HEK293 (cell line): ENCODE measurements around the gene FKBP3.

Experiments used
- ATF2 ChIP-seq: fragments of 450-650 bp; formaldehyde crosslinking; IDR thresholded peaks from 2 replicates; pipeline ENCODE4 v1.5.1; 2016; ENCODE audit warnings: missing biosample characterization, missing genetic modification characterization, low read depth
- HOXD13 ChIP-seq: sonication (generic); formaldehyde crosslinking; IDR thresholded peaks from 2 replicates; pipeline ENCODE4 v1.8.0; 2022; ENCODE audit warnings: missing genetic modification reagents, borderline replicate concordance
- KLF8 ChIP-seq: fragments of 450-650 bp; formaldehyde crosslinking; IDR thresholded peaks from 2 replicates; pipeline ENCODE4 v1.5.1; 2016; ENCODE audit warnings: missing biosample characterization, missing genetic modification characterization
- OSR2 ChIP-seq: fragments of 450-650 bp; formaldehyde crosslinking; IDR thresholded peaks from 2 replicates; pipeline ENCODE4 v1.5.1; 2016; ENCODE audit warnings: missing biosample characterization, missing genetic modification characterization
- TCF7L2 ChIP-seq: IDR thresholded peaks from 2 replicates; pipeline ENCODE4 v1.6.1; 2011; ENCODE audit warnings: low read depth, mild to moderate bottlenecking, inconsistent platforms, low read length, moderate library complexity, borderline replicate concordance
- ZBTB44 ChIP-seq: fragments of 450-650 bp; IDR thresholded peaks from 2 replicates; pipeline ENCODE4 v1.5.1; 2018; ENCODE audit warnings: missing biosample characterization, mild to moderate bottlenecking, missing genetic modification characterization
- ZBTB49 ChIP-seq: fragments of 450-650 bp; formaldehyde crosslinking; IDR thresholded peaks from 2 replicates; pipeline ENCODE4 v1.5.1; 2016; ENCODE audit warnings: missing biosample characterization, missing genetic modification characterization, low read depth
- ZBTB6 ChIP-seq: fragments of 450-650 bp; formaldehyde crosslinking; IDR thresholded peaks from 2 replicates; pipeline ENCODE4 v1.5.1; 2017; ENCODE audit warnings: missing biosample characterization, missing genetic modification characterization
- ZNF132 ChIP-seq: fragments of 450-650 bp; formaldehyde crosslinking; IDR thresholded peaks from 2 replicates; pipeline ENCODE4 v1.5.1; 2017; ENCODE audit warnings: missing biosample characterization, missing genetic modification characterization, borderline replicate concordance
- ZNF146 ChIP-seq: fragments of 450-650 bp; formaldehyde crosslinking; IDR thresholded peaks from 2 replicates; pipeline ENCODE4 v1.5.1; 2016; ENCODE audit warnings: missing biosample characterization, missing genetic modification characterization
- ZNF16 ChIP-seq: fragments of 450-650 bp; formaldehyde crosslinking; IDR thresholded peaks from 2 replicates; pipeline ENCODE4 v1.5.1; 2016; ENCODE audit warnings: low read depth, missing biosample characterization, missing genetic modification characterization
- ZNF19 ChIP-seq: fragments of 450-650 bp; formaldehyde crosslinking; IDR thresholded peaks from 2 replicates; pipeline ENCODE4; 2016; ENCODE audit warnings: missing biosample characterization, missing genetic modification characterization, low read depth
- ZNF302 ChIP-seq: fragments of 450-650 bp; formaldehyde crosslinking; IDR thresholded peaks from 2 replicates; pipeline ENCODE4 v1.5.1; 2016; ENCODE audit warnings: missing biosample characterization, missing genetic modification characterization, low read depth
- ZNF324 ChIP-seq: fragments of 450-650 bp; formaldehyde crosslinking; IDR thresholded peaks from 2 replicates; pipeline ENCODE4 v1.5.1; 2016; ENCODE audit warnings: missing biosample characterization, missing genetic modification characterization
- ZNF354C ChIP-seq: fragments of 450-650 bp; formaldehyde crosslinking; IDR thresholded peaks from 2 replicates; pipeline ENCODE4 v1.5.1; 2016; ENCODE audit warnings: missing biosample characterization, missing genetic modification characterization, low read depth, borderline replicate concordance
- ZNF37A ChIP-seq: fragments of 450-650 bp; IDR thresholded peaks from 2 replicates; pipeline ENCODE4 v1.5.1; 2018; ENCODE audit warnings: missing biosample characterization, missing genetic modification characterization
- ZNF449 ChIP-seq: fragments of 450-650 bp; formaldehyde crosslinking; IDR thresholded peaks from 2 replicates; pipeline ENCODE4 v1.5.1; 2017; ENCODE audit warnings: missing biosample characterization, mild to moderate bottlenecking, missing genetic modification characterization, moderate library complexity
- ZNF473 ChIP-seq: fragments of 450-650 bp; formaldehyde crosslinking; IDR thresholded peaks from 2 replicates; pipeline ENCODE4 v1.5.1; 2017; ENCODE audit warnings: missing biosample characterization, missing genetic modification characterization
- ZNF629 ChIP-seq: fragments of 450-650 bp; formaldehyde crosslinking; IDR thresholded peaks from 2 replicates; pipeline ENCODE4 v1.5.1; 2017; ENCODE audit warnings: missing biosample characterization, missing genetic modification characterization
- ZNF76 ChIP-seq: fragments of 450-650 bp; formaldehyde crosslinking; IDR thresholded peaks from 2 replicates; pipeline ENCODE4; 2016; ENCODE audit warnings: low read depth, missing biosample characterization, missing genetic modification characterization, borderline replicate concordance
- ZSCAN23 ChIP-seq: fragments of 450-650 bp; formaldehyde crosslinking; IDR thresholded peaks from 2 replicates; pipeline ENCODE4 v1.5.1; 2016; ENCODE audit warnings: missing biosample characterization, missing genetic modification characterization
- ZSCAN4 ChIP-seq: fragments of 450-650 bp; formaldehyde crosslinking; IDR thresholded peaks from 2 replicates; pipeline ENCODE4 v1.5.1; 2017; ENCODE audit warnings: missing biosample characterization, missing genetic modification characterization

FKBP3 gene

GRCh38 chr14:45112896-45113781 is 21.1 kb downstream of the FKBP3 start (continued):
- TF ChIP-seq ZBTB49 (tag by site-specific recombination) = no peak
- no peak for TF ChIP-seq ZNF16
- TF ChIP-seq TCF7L2 = no peak
- no peak for TF ChIP-seq ZBTB6
- no peak for TF ChIP-seq ZNF132 (tag by site-specific recombination)
- TF ChIP-seq ZNF302 (tag by site-specific recombination) = no peak
- TF ChIP-seq ZNF473 (tag by site-specific recombination) = no peak
- TF ChIP-seq OSR2 (tag by site-specific recombination) = 0 out of 2 replicates have a peak, but pooled peaks have one; percentile 23
- TF ChIP-seq ZNF37A (tag by site-specific recombination) = 0 out of 2 replicates have a peak, but pooled peaks have one; percentile 40
- TF ChIP-seq ZNF324 = no peak
- TF ChIP-seq ATF2 (tag by site-specific recombination) = no peak
- TF ChIP-seq ZNF19 = no peak
- TF ChIP-seq ZSCAN4 (tag by site-specific recombination) = no peak
- TF ChIP-seq ZBTB44 (tag by site-specific recombination) = peak; percentile 17; the same call in 1 of the 2 replicates
- TF ChIP-seq HOXD13 (CRISPR knock-in tag) = no peak
- TF ChIP-seq ZNF629 (tag by site-specific recombination) = 0 out of 2 replicates have a peak, but pooled peaks have one; percentile 43
- TF ChIP-seq ZNF449 (tag by site-specific recombination) = peak; percentile 52; the same call in 1 of the 2 replicates
- TF ChIP-seq ZNF76 (tag by site-specific recombination) = no peak
- TF ChIP-seq ZSCAN23 (tag by site-specific recombination) = no peak
- no peak for TF ChIP-seq KLF8 (tag by site-specific recombination)
- TF ChIP-seq ZNF354C (tag by site-specific recombination) = no peak
- TF ChIP-seq ZNF146 = no peak
